Stimulated activated naive CD4-positive, alpha-beta T cell (primary cell): ENCODE measurements around the gene KMT2E.

Experiments
- DNase-seq, 6 experiments: peaks; one replicate each; lab custom pipeline; 2025; lab: John Stamatoyannopoulos, UW

The KMT2E gene

GRCh38 chr7:105130048-105130447 lies 116.0 kb downstream of the KMT2E start:
- no peak for DNase-seq

GRCh38 chr7:105130580-105130979 lies 116.6 kb downstream of the KMT2E start:
- no peak for DNase-seq

DNA sequence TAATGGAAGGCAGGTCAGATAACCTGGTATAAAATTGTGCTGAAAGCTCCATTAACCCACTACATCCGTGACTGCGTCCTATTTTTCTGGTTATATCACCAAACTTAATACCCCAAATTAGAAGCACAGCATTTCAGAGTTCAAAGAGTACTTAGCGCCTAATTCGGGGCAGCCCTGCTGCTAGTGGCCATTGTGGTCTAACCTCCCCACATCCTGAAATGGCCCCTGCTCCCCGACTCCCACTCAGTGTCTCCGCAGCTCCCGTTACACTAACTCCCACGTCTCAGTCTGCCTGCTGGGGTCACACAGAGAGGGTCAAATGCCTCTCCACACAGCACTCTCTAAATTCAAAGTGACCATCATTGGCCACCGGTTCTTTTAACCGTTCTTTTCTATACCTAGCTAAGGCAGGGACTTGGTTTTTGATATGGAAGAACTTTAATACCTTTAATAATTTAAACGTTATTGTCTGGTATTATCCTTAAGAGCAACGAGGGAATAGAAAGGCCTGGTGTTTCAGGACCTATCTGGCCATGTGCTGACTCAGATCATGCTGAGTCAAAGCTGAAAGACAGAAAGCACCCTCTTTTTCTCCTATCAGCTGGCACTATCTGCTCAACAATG lies 117.1 kb downstream of the KMT2E start:
- DNase-seq: no peak

GRCh38 chr7:105131890-105132289 lies 117.9 kb downstream of the KMT2E start:
- no peak for DNase-seq

- DNase-seq: no peak
Observed at GRCh38 chr7:105132335-105132734, 118.3 kb downstream of the KMT2E start.

DNA sequence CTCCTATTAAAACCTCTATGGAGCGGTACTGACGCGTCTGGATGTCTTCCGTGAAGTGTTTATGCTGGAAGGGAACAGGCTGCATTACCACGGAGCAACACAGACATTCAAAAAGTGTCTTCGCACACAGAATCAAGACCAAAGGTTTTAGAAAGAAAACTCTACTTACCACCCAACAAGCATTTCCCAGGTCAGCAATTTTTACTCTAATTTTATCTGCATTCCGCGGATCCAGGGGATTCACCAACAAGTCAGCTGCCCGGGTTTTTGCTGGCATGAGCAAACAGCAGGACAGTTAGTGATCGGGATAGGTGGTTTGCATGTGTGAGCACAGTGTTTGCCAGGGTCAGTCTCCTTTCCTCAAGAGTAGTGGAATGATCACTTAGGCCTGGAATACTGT lies 118.8 kb downstream of the KMT2E start:
- no peak for DNase-seq

GRCh38 chr7:105133358-105133757 lies 119.4 kb downstream of the KMT2E start:
- DNase-seq: no peak

DNA sequence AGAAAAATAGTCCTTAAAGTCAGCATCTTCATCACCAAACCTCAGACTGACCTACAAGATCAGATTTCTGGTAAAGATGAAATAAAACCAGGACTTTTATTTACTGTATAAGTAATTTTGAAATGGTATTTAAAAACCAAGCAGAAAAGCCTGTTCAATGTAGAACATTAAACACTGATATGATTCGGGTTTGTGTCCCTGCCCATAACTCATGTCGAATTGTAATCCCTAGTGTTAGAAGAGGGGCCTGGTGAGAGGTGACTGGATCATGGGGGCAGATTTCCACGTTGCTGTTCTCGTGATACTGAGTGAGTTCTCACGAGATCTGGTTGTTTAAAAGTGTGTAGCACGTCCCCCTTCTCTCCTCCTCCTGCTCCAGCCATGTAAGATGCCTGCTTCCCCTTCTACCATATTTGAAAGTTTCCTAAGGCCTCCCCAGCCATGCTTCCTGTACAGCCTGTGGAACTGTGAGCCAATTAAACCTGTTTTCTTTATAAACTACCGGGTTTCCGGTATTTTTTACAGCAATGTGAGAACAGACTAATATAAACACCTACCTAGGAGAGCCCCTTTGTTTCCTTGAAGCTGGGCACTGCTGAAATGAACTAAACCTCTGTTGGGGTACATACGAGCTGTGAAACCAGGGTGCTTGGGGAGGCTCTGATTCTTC lies 120.1 kb downstream of the KMT2E start:
- DNase-seq: no peak

GRCh38 chr7:105136221-105136620 lies 122.2 kb downstream of the KMT2E start:
- no peak for DNase-seq

- no peak for DNase-seq
Observed at GRCh38 chr7:105137898-105138297, 123.9 kb downstream of the KMT2E start.

DNA sequence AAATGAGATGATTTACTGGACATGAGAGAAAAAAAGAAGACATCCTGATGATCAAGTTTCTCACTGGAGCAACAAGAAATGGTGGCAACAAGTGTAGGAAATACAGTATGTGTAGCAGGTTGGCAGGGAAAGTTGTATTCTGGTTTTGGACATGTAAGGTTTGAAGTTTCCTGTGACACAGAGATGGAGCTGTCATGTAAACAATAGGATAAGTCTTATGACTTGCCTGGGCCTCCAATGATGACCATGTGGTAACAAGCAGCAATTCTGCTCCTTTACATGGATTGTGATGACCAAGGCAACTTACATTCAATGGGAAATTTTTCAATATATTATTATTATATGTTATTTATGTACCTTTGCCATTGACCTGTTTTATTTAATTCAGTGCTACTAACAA lies 125.4 kb downstream of the KMT2E start:
- no peak for DNase-seq

- DNase-seq: no peak
Observed at GRCh38 chr7:105141068-105141467, 127.1 kb downstream of the KMT2E start.

DNA sequence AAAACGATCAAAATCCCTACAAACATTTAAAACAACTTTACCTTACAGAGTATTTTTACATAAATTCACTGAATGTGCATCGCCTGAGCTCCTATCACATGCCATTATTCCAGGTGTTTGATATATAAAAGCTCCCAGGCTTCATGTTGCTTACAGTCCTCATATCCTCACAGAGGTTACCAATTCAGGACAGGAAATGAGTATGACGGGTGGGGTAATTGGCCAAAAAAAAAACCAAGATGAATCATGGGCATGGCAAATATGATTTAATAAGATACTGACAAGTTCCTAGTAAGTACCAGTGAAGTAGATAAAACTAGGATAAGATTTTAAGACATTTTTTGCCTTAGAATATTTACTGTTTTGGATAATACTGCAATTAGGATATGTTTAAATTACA lies 135.8 kb downstream of the KMT2E start:
- no peak for DNase-seq

DNA sequence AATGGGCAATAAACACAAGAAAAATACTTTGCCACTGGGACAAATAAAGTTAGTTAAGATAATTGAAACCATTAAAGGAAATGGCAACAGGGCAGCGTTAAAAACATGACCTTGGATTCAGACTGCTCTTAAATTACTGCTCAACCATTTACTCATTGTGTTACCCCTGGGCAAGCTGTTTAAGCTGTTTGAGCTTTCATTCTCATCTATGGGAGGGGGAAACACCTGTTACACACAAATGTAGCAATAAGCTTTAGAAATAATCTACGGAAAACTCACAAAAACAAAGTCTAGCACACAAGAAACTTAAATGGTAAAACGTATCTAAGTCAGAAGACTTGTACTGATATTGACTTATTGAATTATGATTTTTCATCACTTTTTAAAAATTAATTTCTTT lies 137.1 kb downstream of the KMT2E start:
- DNase-seq: no peak

DNA sequence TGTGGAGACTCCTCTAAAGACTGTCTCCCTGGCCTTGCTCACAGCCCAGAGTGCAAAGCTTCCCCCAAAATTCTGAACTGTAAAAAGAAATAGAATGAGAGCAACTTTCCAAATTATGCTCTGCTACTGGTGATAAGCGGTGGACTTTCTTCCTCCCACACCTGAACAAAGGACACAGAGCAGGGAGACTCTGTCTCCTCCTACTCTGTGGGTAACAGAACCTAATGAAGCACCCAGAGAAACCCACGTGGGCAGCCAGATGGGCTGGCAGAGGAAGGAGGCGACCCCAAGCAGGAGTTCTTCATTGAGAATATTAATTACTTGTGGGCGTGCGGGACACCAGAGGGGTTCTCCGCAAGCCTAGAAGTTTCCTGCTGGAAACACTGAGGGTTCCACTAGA lies 139.5 kb downstream of the KMT2E start:
- no peak for DNase-seq

DNA sequence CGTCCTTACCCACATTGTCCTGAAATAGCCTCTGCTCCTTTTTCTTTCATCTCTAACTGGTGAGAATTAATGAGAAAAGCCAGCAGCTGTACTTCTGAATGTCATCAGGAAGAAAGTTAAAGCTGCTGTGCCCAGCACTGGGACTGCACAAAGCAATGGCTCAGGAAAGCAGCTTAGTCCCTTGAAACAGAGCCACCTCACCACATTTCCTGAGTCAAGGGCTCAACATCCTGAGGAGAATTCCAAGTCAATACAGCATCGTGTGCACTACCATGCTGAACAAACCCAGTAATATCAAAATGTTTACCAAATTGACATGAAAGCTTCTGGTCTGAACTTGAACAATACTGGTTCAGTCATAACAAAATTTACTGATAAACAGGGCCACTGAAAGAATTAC lies 140.1 kb downstream of the KMT2E start:
- no peak for DNase-seq

DNA sequence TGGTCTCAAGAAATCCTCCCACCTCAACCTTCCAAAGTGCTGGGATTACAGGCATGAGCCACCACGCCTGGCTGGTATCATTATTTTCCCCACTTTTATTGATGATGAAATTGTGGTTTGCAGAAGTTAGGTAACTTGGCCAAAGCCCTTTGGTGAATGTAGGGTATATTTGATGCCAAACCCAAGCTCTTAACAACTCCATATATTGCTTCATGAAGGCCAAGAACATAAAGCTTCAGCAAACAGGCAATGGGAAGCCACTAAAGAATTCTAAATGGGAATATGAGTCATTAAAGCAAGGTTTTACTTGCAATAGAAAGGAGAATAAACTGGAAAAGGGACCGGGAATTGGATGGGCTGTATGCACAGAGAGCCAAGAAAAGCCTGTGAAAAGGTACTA lies 142.7 kb downstream of the KMT2E start:
- no peak for DNase-seq

GRCh38 chr7:105157278-105157677 lies 143.3 kb downstream of the KMT2E start:
- no peak for DNase-seq

DNA sequence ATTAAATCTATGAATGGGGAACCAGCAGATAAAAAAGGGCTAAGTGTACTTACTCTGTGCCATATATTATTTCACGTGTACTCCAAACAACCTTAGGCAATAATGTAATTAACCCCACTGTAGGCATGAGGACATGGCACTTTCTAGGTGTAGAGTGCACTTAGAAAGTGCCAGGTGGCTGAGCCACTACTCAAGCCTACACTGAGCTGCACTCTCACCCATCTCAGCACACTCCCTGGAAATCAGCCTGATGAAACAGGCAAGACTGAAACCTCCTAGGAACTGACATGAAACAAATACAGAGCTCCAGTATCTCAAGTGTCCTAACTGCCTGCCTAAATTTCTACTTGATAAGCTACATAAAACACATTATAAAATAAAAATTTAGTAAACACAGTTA lies 147.4 kb downstream of the KMT2E start:
- DNase-seq: no peak
